Lower leg skin (tissue), 4 donors: Measurements from ENCODE around the gene TAS1R2. TPM values are rescaled to one million over a fixed set of nuclear protein-coding genes. Genes with fewer than 3 reads are reported as not detected.
"Not testable (repeated sequence)": the region's sequence is repeated elsewhere in the genome, so short reads cannot be mapped to it uniquely, and the experiment has no call there.

Source experiments
- DNase-seq, 2 donors: peaks; one replicate each; pipeline ENCODE4 v3.0.0-alpha.2; 2019; ENCODE audit warnings: low spot score in 2 of 2
- H3K4me3 ChIP-seq: fragments of 200-600 bp; sonication (generic); 2 replicates; pipeline ENCODE4 v1.5.1; 2017; ENCODE audit warnings: mild to moderate bottlenecking, low read depth; ENCODE audit not compliant: poor library complexity, severe bottlenecking
- CTCF ChIP-seq, 3 donors: fragments of 450-650 bp; IDR thresholded peaks; one replicate each; pipeline ENCODE4 v1.5.1; 2016; ENCODE audit warnings: antibody characterized with exemption in 3 of 3, mild to moderate bottlenecking in 3 of 3, moderate library complexity in 2 of 3
- POLR2A ChIP-seq, 2 donors: fragments of 450-650 bp; IDR thresholded peaks; one replicate each; pipeline ENCODE4 v1.6.1; 2016 to 2017; ENCODE audit warnings: antibody characterized with exemption in 2 of 2, mild to moderate bottlenecking in 1 of 2, moderate library complexity in 1 of 2
- WGBS, 2 donors: methylation state at CpG; one replicate each; pipeline ENCODE4 v1.1.5; 2018; 5-methylcytosine and 5-hydroxymethylcytosine counted together
- intact Hi-C: fragments of 100-400 bp; cut with DNase I; formaldehyde crosslinking; loops from one replicate; pipeline ENCODE4 v1.15.0; 2023; ENCODE audit warnings: low total_unique reads
- total RNA-seq, 4 donors: library from RNA; depleted of rRNA; stranded (reverse); fragments of >200 nt; gene quantifications; one replicate each; pipeline ENCODE4 v1.1.0, GENCODE V29; 2016

TAS1R2 gene
- total RNA-seq, 4 donors from 2014 or later, result 0.38 TPM; not detected in 3

GRCh38 chr1:18870957-18871356 lies 11.5 kb upstream of the TAS1R2 start:
- DNase-seq, result no peak
- intact Hi-C loops, result no loop called here
- no peak overlapping the region for H3K4me3 ChIP-seq
- 89 to 92% methylated on average over 10 of the region's 10 CpGs for WGBS, 2 donors
- TF ChIP-seq POLR2A (IDR thresholded peaks at IDR 0.05), result no peak
- no peak for TF ChIP-seq CTCF (IDR thresholded peaks at IDR 0.05)

GRCh38 chr1:18870595-18870865 lies 11.1 kb upstream of the TAS1R2 start:
- H3K4me3 ChIP-seq, intact Hi-C loops, DNase-seq: not testable (repeated sequence)
- WGBS, 2 donors, result 66% methylated on average over 3 of the region's 3 CpGs

GRCh38 chr1:18869847-18870594 lies 10.6 kb upstream of the TAS1R2 start:
- intact Hi-C loops, result no loop called here
- WGBS, 2 donors, result 73% methylated on average over 9 of the region's 9 CpGs
- DNase-seq, result no peak
- no peak overlapping the region for H3K4me3 ChIP-seq
- TF ChIP-seq CTCF (IDR thresholded peaks at IDR 0.05) (no peak), POLR2A (IDR thresholded peaks at IDR 0.05) (no peak)

GRCh38 chr1:18868801-18869424 lies 9.5 kb upstream of the TAS1R2 start:
- intact Hi-C loops, result no loop called here
- no peak for DNase-seq
- TF ChIP-seq CTCF (IDR thresholded peaks at IDR 0.05) (no peak), POLR2A (IDR thresholded peaks at IDR 0.05) (no peak)
- no peak overlapping the region for H3K4me3 ChIP-seq
- 60 to 67% methylated on average over 10 to 12 of the region's 12 CpGs for WGBS, 2 donors

- WGBS, 2 donors, result 66 to 69% methylated on average over 5 of the region's 5 CpGs
- intact Hi-C loops, result no loop called here
- H3K4me3 ChIP-seq, result no peak overlapping the region
- TF ChIP-seq CTCF (IDR thresholded peaks at IDR 0.05) (no peak), POLR2A (IDR thresholded peaks at IDR 0.05) (no peak)
- no peak for DNase-seq
These were observed 8.9 kb upstream of the TAS1R2 start for GRCh38 chr1:18868354-18868753.

- 90 to 96% methylated on average over 3 of the region's 3 CpGs for WGBS, 2 donors
- H3K4me3 ChIP-seq, result no peak overlapping the region
- intact Hi-C loops, result no loop called here
- no peak for TF ChIP-seq CTCF (IDR thresholded peaks at IDR 0.05)
- no peak for TF ChIP-seq POLR2A (IDR thresholded peaks at IDR 0.05)
- no peak for DNase-seq
These were observed 7.4 kb upstream of the TAS1R2 start for GRCh38 chr1:18866846-18867245.
